ENCODE data around the gene ABHD11.

GRCh38 chr7:73716318-73716890 lies 22.2 kb downstream of the ABHD11 start:
- no peak for TF ChIP-seq POLR2AphosphoS5 (IDR thresholded peaks at IDR 0.05)
- TF ChIP-seq CTCF (IDR thresholded peaks at IDR 0.05 in 8 of 11, conservative IDR thresholded peaks at IDR 0.05 in 3 of 11), result no peak
